Ecto neural progenitor cell (in vitro differentiated cells): Measurements from ENCODE around the gene AK5.
"Not testable (repeated sequence)": the region's sequence is repeated elsewhere in the genome, so short reads cannot be mapped to it uniquely, and the experiment has no call there.

Source experiments
- DNase-seq: peaks from one replicate; pipeline ENCODE4 v3.0.0-alpha.2; 2018; ENCODE audit warnings: low spot score

The AK5 gene

GRCh38 chr1:77399250-77400086, 117.6 kb downstream of the AK5 start:
- DNase-seq: no peak

DNA sequence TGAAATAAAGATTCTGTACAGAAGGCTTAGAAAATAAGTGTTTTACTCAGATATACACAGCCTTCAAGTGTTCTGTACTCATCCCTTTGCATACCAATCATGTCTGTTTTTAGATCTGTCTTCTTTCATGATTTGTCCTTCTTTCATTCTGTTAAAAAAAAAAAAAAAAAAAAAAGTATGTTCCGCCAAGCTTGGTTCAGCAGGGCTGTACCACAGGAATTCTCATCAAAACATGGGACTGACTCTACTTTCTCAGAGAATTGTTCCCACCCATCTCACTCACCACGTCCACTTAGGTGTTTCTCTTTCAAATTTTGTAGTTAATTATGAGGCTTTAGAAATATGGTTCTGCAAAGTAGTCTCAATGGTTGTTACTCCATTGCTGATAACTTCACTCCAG, 119.0 kb downstream of the AK5 start:
- no peak for DNase-seq

DNA sequence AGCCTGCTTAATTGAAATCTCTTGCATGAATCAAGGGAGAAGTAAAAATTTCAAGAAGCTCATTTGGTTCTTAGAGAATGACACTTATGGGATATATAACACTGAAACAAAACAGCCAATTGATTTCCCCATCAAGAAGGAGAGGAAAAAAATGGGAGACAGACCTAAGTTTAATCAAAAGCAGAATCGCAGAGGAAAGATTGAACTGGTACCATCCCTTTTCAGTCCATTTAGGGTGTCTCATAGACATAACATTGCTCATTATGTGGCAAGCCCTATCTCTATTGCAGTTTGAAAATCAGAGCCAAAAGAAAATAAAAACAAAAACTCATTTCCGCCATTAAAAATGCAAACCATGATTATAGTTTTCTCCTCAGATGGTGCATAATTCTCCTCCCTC, 119.6 kb downstream of the AK5 start:
- no peak for DNase-seq

- no peak for DNase-seq
These were observed 123.4 kb downstream of the AK5 start for GRCh38 chr1:77405186-77405585.

- no peak for DNase-seq
These were observed 124.8 kb downstream of the AK5 start for GRCh38 chr1:77406661-77407060.

DNA sequence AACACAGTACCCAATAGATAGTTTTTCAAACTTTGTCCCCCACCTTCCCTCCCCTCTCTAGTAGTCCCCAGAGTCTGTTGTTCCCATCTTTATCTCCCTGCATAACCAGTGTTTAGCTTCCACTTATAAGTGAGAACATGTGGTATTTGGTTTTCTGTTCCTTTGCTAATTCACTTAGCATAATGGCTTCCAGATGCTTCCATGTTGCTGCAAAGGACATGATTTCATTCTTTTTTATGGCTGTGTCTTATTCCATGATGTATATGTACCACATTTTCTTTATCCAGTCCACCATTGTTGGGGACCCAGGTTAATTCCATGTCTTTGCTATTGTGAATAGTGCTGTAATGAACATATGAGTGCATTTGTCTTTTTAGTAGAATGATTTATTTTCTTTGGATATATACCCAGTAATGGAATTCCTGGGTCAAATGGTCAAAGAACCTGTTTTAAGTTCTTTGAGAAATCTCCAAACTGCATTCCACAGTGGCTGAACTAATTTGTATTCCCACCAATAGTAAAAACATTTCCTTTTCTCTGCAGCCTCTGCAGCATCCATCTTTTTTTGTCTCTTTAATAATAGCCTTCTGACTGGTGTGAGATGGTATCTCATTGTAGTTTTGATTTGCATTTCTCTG, 126.0 kb downstream of the AK5 start:
- DNase-seq: no peak

DNA sequence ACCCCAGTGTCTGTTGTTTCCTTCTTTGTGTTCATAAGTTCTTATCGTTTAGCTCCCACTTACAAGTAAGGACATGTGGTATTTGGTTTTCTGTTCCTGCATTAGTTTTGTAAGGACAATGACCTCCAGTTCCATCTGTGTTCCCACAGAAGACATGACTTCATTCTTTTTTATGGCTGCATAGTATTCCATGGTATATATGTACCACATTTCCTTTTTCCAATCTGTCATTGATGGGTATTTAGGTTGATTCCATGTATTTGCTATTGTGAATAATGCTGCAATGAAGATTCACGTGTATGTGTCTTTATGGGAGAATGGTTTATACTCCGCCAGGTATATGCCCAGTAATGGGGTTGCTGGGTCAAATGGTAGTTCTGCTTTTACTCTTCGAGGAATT, 127.1 kb downstream of the AK5 start:
- not testable (repeated sequence) for DNase-seq

GRCh38 chr1:77412069-77412819, 130.4 kb downstream of the AK5 start:
- no peak for DNase-seq

- peak; percentile 50 for DNase-seq
These were observed 131.2 kb downstream of the AK5 start for GRCh38 chr1:77412820-77413530.

GRCh38 chr1:77413541-77414335, 131.9 kb downstream of the AK5 start:
- DNase-seq: no peak

DNA sequence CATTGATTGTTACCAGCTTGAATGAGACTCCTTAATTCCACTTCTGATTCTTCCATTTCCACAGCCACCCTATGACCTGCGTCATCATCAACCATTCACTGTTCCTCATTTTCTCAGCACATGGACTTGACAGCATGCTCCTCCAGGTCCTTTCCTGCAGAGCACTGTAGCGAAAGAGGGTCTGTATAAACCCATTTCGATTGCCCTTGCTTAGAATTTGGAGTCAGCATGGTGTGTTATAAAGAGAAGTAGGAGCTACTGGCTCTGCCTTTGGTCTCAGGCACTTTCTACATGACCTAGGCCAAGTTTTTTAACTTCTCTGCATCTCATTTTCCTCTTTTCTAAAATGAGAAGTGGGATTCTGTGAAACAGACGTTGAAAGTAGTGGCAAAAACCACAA, 133.8 kb downstream of the AK5 start:
- DNase-seq: no peak

GRCh38 chr1:77416692-77417450, 135.1 kb downstream of the AK5 start:
- no peak for DNase-seq

GRCh38 chr1:77418055-77418454, 136.2 kb downstream of the AK5 start:
- DNase-seq: not testable (repeated sequence)

- DNase-seq: no peak
These were observed 139.8 kb downstream of the AK5 start for GRCh38 chr1:77421504-77422233.

- no peak for DNase-seq
These were observed 142.4 kb downstream of the AK5 start for GRCh38 chr1:77424236-77424635.

DNA sequence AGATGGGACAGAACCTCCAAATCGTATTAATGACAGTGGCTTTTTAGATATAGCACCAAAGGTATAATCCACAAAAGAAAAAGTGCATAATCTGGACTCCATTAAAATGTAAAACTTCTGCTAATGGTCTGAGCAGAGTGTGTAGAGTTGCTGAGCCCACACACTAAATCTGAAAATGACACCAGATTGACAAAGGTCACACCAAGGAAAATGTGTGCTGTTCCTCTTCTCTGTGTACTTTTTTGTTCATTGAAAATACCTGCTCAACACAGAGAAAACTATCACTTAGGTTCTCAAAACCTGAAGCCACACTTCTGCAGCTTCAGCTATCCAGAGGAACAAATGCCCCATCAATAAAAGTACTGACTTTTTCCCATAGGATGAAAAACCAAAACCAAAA, 146.2 kb downstream of the AK5 start:
- no peak for DNase-seq

GRCh38 chr1:77430966-77431690, 149.3 kb downstream of the AK5 start:
- no peak for DNase-seq

GRCh38 chr1:77433934-77434333, 152.1 kb downstream of the AK5 start:
- DNase-seq: no peak

- no peak for DNase-seq
These were observed 153.1 kb downstream of the AK5 start for GRCh38 chr1:77434967-77435366.
